ENCODE measurements around the gene THBS3. TPM values are rescaled to one million over a fixed set of nuclear protein-coding genes. Genes with fewer than 3 reads are reported as not detected.

THBS3 gene
- total and polyA plus RNA-seq, 2 of the 13 experiments (the other 11 are each of a cell fraction or from before 2014, with no cell fraction given) = 0.86 to 3.6 TPM

GRCh38 chr1:155226188-155226909 is 18.7 kb upstream of the THBS3 start:
- intact Hi-C loops (cut with micrococcal nuclease; ENCODE audit: unreplicated experiment) (loop anchor here (1.0 kb wide), 1 partner anchor 50 kb away; no protein-coding TSS in a partner anchor), in situ Hi-C loops (cut with HindIII; ENCODE audit: extremely low pct_ligation_motif_present, low pct_unique_long_range_greater_than_20kb) (no loop called here)
- CTCF ChIA-PET (ENCODE audit: low intra/inter-chr PET ratio, low total read pairs) = interaction anchor here (1.9 to 2.0 kb wide), 2 partner anchors 20 to 50 kb away, joined by 6 to 12 read pairs; no protein-coding TSS in a partner anchor
- Histone ChIP-seq H3K27ac (ENCODE audit: extremely low read length, insufficient read depth, low read length) (peak overlapping the region; percentile 66), H3K36me3 (replicated peaks in 1 of 2; ENCODE audit: control insufficient read depth in 1 of 2, insufficient read depth in 2 of 2, low read length in 2 of 2) (no peaks in the 10 kb centered on the region), H4K20me1 (ENCODE audit: insufficient read depth, low read length) (no peaks in the 10 kb centered on the region), H3K4me3 (replicated peaks in 1 of 3; ENCODE audit: insufficient read depth in 1 of 3, low read depth in 2 of 3, low read length in 3 of 3) (peak overlapping the region; percentile 67 to 69 (median 69)), H3K79me2 (ENCODE audit: insufficient read depth, low read length) (no peaks in the 10 kb centered on the region), H3K9me3 (ENCODE audit: low read length) (no peaks in the 10 kb centered on the region), H3K27me3 (ENCODE audit: control insufficient read depth in 1 of 2, insufficient read depth in 2 of 2, low read length in 2 of 2) (no peaks in the 10 kb centered on the region), H3K4me1 (ENCODE audit: insufficient read depth, low read length) (peaks cover 32% of the 10 kb centered on the region), H3K9ac (ENCODE audit: insufficient read depth, low read depth, low read length) (peak overlapping the region; percentile 72), H2AFZ (ENCODE audit: low read length) (peak overlapping the region; percentile 4), H3K4me2 (ENCODE audit: low read depth, low read length) (peak overlapping the region; percentile 83)
- POLR2A ChIA-PET = interaction anchor here (0.6 to 1.8 kb wide), 6 partner anchors 17 to 223 kb away, joined by 3 to 10 read pairs (median 4); partner anchors contain the start of genes CLK2 and KRTCAP2
- WGBS (ENCODE audit: low lambda C conversion rate) = 3% methylated on average over 7 of the region's 7 CpGs
- FAIRE-seq (peak; percentile 59), DNase-seq (ENCODE audit: low spot score) (peak; percentile 60), ATAC-seq (peak; percentile 56)
- BruUV-seq (replicated peaks) = no TSS peak
- TF ChIP-seq HOXA3 (CRISPR knock-in tag; IDR thresholded peaks at IDR 0.05) = no peak; the same call in 1 of the 2 replicates
- peak; percentile 21; the same call in 1 of the 2 replicates for TF ChIP-seq ZSCAN31 (CRISPR knock-in tag; IDR thresholded peaks at IDR 0.05; ENCODE audit: low read depth)
- TF ChIP-seq ZNF772 (CRISPR knock-in tag; IDR thresholded peaks at IDR 0.05) = 0 out of 2 replicates have a peak, but pooled peaks have one; percentile 19
- peak in 1 of 2 experiments; percentile 79; a peak in 1 of 4 replicates for TF ChIP-seq HMGXB4 (CRISPR knock-in tag; IDR thresholded peaks at IDR 0.05; ENCODE audit: borderline replicate concordance in 1 of 2, low read depth in 1 of 2)
- TF ChIP-seq ZNF512 (CRISPR knock-in tag; IDR thresholded peaks at IDR 0.05) = peak; percentile 86; the same call in 1 of the 2 replicates
- TF ChIP-seq ZNF451 (CRISPR knock-in tag; IDR thresholded peaks at IDR 0.05) = no peak
- TF ChIP-seq SIN3A (IDR thresholded peaks at IDR 0.05; ENCODE audit: borderline replicate concordance, low read depth, low read length) = 0 out of 2 replicates have a peak, but pooled peaks have one; percentile 55
- peak; percentile 44; the same call in 1 of the 2 replicates for TF ChIP-seq SMC3 (IDR thresholded peaks at IDR 0.05; ENCODE audit: low read length)
- TF ChIP-seq ZNF646 (CRISPR knock-in tag; IDR thresholded peaks at IDR 0.05) = no peak
- TF ChIP-seq CTCF (CRISPR knock-in tag; IDR thresholded peaks at IDR 0.05) = peak; percentile 72
